Endothelial cell of umbilical vein (primary cell): ENCODE data around the gene MAGEA9B. TPM values are rescaled to one million over a fixed set of nuclear protein-coding genes. Genes with fewer than 3 reads are reported as not detected.

Experiments used
- BruUV-seq: library from RNA; stranded (reverse); fragments of 400-500 nt; replicated peaks from 2 replicates; lab custom pipeline; 2021; lab: Mats Ljungman, UMichigan
- CTCF ChIA-PET: fragments of 300-600, 350-600 bp; sonication (Branson Sonifier 250); formaldehyde crosslinking; loops from one replicate; lab custom pipeline; 2021; ENCODE audit warnings: antibody characterized with exemption, inconsistent platforms; lab: Charles Lee
- POLR2A ChIA-PET: fragments of 300-600, 350-600 bp; sonication (Branson Sonifier 250); formaldehyde crosslinking; loops from one replicate; lab custom pipeline; 2021; ENCODE audit warnings: antibody characterized with exemption, inconsistent platforms; lab: Charles Lee
- DNase-seq: peaks from one replicate; pipeline ENCODE4 v3.0.0-alpha.2; 2011; ENCODE audit warnings: low read depth, low spot score
- FAIRE-seq: peaks from 2 replicates; lab custom pipeline; 2011; peaks lifted over from hg19 to GRCh38; lab: Jason Lieb, UNC
- H2AFZ ChIP-seq: 2 replicates; pipeline ENCODE4 v1.6.0; 2012; ENCODE audit warnings: low read depth, low read length, control low read depth, inconsistent platforms
- H3K27ac ChIP-seq: 2 replicates; pipeline ENCODE4 v1.5.1; 2011; ENCODE audit warnings: low read depth, mild to moderate bottlenecking, control low read depth, low read length, moderate library complexity; ENCODE audit not compliant: insufficient read depth
- H3K27me3 ChIP-seq, 2 experiments: 2 replicates each; pipeline versions ENCODE4 v1.6.0 to v1.6.1; 2011; ENCODE audit warnings: low read length in 2 of 2, mixed read lengths in 1 of 2; ENCODE audit not compliant: control insufficient read depth in 2 of 2, insufficient read depth in 2 of 2
- H3K36me3 ChIP-seq, 2 experiments: 2 replicates in 1 of 2; 3 replicates in 1 of 2; pipeline ENCODE4 v1.5.1; 2011; ENCODE audit warnings: low read length in 2 of 2, mild to moderate bottlenecking in 1 of 2, moderate library complexity in 1 of 2; ENCODE audit not compliant: control insufficient read depth in 2 of 2, insufficient read depth in 2 of 2; ENCODE audit errors: extremely low read depth in 1 of 2
- H3K4me1 ChIP-seq: 3 replicates; pipeline ENCODE4 v1.5.1; 2011; ENCODE audit warnings: mild to moderate bottlenecking, low read length; ENCODE audit not compliant: control insufficient read depth, insufficient read depth; ENCODE audit errors: extremely low read depth
- H3K4me2 ChIP-seq: 2 replicates; pipeline ENCODE4 v1.6.1; 2011; ENCODE audit warnings: low read length, control low read depth, mixed read lengths; ENCODE audit not compliant: insufficient read depth
- H3K4me3 ChIP-seq, 3 experiments: fragments of 200-600 bp in 1 of 3; sonication (generic), shearing (Covaris generic) in 1 of 3; replicated peaks in 1 of 3; 2 replicates each; pipeline ENCODE4 v1.5.1; 2011 to 2016; ENCODE audit warnings: control low read depth in 3 of 3, low read length in 3 of 3, mild to moderate bottlenecking in 2 of 3, inconsistent platforms in 1 of 3, low read depth in 1 of 3, moderate library complexity in 1 of 3; ENCODE audit not compliant: insufficient read depth in 1 of 3
- H3K79me2 ChIP-seq: 2 replicates; pipeline ENCODE4 v1.6.0; 2012; ENCODE audit warnings: low read length, inconsistent platforms; ENCODE audit not compliant: control insufficient read depth, insufficient read depth
- H3K9ac ChIP-seq: replicated peaks from 2 replicates; pipeline ENCODE3; 2011; ENCODE audit warnings: low read length, control low read depth; ENCODE audit not compliant: insufficient read depth; ENCODE audit errors: extremely low read depth
- H3K9me1 ChIP-seq: replicated peaks from 3 replicates; pipeline ENCODE4 v1.6.0; 2011; ENCODE audit warnings: mild to moderate bottlenecking, low read length; ENCODE audit not compliant: control insufficient read depth, insufficient read depth; ENCODE audit errors: extremely low read depth
- H3K9me3 ChIP-seq: replicated peaks from 2 replicates; pipeline ENCODE4 v1.5.1; 2012; ENCODE audit warnings: low read length, inconsistent platforms; ENCODE audit not compliant: control insufficient read depth, insufficient read depth
- H4K20me1 ChIP-seq: replicated peaks from 2 replicates; pipeline ENCODE3; 2011; ENCODE audit warnings: mild to moderate bottlenecking, low read length; ENCODE audit not compliant: control insufficient read depth, insufficient read depth; ENCODE audit errors: extremely low read depth
- EZH2 ChIP-seq: IDR thresholded peaks from 2 replicates; pipeline ENCODE4 v1.6.1; 2012; ENCODE audit warnings: borderline replicate concordance, low read depth, mild to moderate bottlenecking, moderate library complexity, low read length, inconsistent platforms; ENCODE audit not compliant: severe bottlenecking
- FOS ChIP-seq: IDR thresholded peaks from 2 replicates; pipeline ENCODE4 v1.6.1; 2011; ENCODE audit warnings: mild to moderate bottlenecking, low read length, moderate library complexity, borderline replicate concordance; ENCODE audit not compliant: insufficient read depth
- GATA2 ChIP-seq: IDR thresholded peaks from 2 replicates; pipeline ENCODE4 v1.7.0; 2011; ENCODE audit warnings: low read depth, mild to moderate bottlenecking, moderate library complexity, mixed read lengths, low read length; ENCODE audit not compliant: insufficient read length, insufficient read depth
- POLR2A ChIP-seq: IDR thresholded peaks from 2 replicates; pipeline ENCODE4 v1.6.1; 2012; ENCODE audit warnings: low read depth, mild to moderate bottlenecking, control low read depth, low read length
- POLR2AphosphoS5 ChIP-seq: IDR thresholded peaks from 2 replicates; pipeline ENCODE4 v1.6.1; 2012; ENCODE audit warnings: low read depth, mild to moderate bottlenecking, control low read depth, low read length, moderate library complexity; ENCODE audit not compliant: insufficient read depth
- dilution Hi-C: fragments of 300-500 bp; cut with MboI; formaldehyde crosslinking; loops from one replicate; pipeline ENCODE4 v1.15.0; 2019; ENCODE audit warnings: low sequenced_read_pairs; ENCODE audit not compliant: extremely low pct_ligation_motif_present
- intact Hi-C: fragments of 100-400 bp; cut with micrococcal nuclease; formaldehyde crosslinking; loops from one replicate; pipeline ENCODE4 v1.10.0; 2022
- polyA plus RNA-seq, 4 experiments: library from polyadenylated mRNA; depleted of rRNA in 3 of 4; stranded (reverse) in 3 of 4; unstranded in 1 of 4; fragments of >200 nt; gene quantifications; 2 replicates each; pipeline versions ENCODE4 v1.2.1 to v1.2.3, GENCODE V29; 2011 to 2012; ENCODE audit warnings: missing spikeins in 1 of 4
- total RNA-seq: library from RNA; stranded (reverse); gene quantifications from 2 replicates; pipeline ENCODE4 v1.2.3, GENCODE V29; 2021
- TF ChIP-seq, protein P1 (sequence below): IDR thresholded peaks from 2 replicates; pipeline ENCODE4 v1.6.1; 2011; ENCODE audit not compliant: insufficient read depth, insufficient read length
- TF ChIP-seq, protein P2 (sequence below), 2 donors: IDR thresholded peaks; 1 replicate in 1 of 2; 2 replicates in 1 of 2; pipeline ENCODE4 v1.5.1; 2011; ENCODE audit warnings: low read length in 2 of 2, mild to moderate bottlenecking in 2 of 2, moderate library complexity in 2 of 2, control low read depth in 1 of 2, inconsistent platforms in 1 of 2, low read depth in 1 of 2; ENCODE audit not compliant: insufficient read depth in 1 of 2; ENCODE audit errors: extremely low read depth in 1 of 2

The MAGEA9B gene
- total and polyA plus RNA-seq, 2 donors (not counting 3 experiments of a cell fraction or from before 2014, with no cell fraction given): not detected

DNA sequence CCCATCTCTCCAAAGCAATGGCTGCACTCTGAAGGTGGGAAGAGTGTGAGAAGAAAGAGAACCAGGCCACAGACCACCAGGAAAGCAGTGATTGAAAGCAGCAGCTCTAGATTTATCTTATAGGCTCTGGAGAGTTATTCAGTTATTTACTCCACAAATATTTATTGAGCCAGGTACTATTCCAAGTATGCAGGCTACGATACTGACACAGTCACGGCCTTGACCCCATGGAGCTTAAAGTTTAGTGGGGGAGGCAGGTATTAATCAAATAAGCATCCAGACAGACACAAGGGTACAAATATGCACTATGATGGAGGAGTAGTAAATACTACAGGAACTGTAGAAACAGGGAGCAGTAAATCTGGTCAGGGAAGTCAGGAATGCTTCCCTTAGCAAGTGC is 41.5 kb upstream of the MAGEA9B start:
- DNase-seq (no peak), FAIRE-seq (no peak)
- Histone ChIP-seq H4K20me1 (no peaks in the 10 kb centered on the region), H3K9ac (no peak overlapping the region), H3K9me1 (no peaks in the 10 kb centered on the region), H3K27me3 (peaks cover 4 to 5% of the 10 kb centered on the region in 2 experiments), H3K27ac (no peak overlapping the region), H2AFZ (no peak overlapping the region), H3K9me3 (no peaks in the 10 kb centered on the region), H3K4me1 (no peaks in the 10 kb centered on the region), H3K79me2 (peaks cover 9% of the 10 kb centered on the region), H3K36me3 (no peaks in the 10 kb centered on the region), H3K4me3 (no peak overlapping the region), H3K4me2 (no peak overlapping the region)
- TF ChIP-seq, protein P1, sequence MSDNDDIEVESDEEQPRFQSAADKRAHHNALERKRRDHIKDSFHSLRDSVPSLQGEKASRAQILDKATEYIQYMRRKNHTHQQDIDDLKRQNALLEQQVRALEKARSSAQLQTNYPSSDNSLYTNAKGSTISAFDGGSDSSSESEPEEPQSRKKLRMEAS: no peak
- TF ChIP-seq, protein P2, sequence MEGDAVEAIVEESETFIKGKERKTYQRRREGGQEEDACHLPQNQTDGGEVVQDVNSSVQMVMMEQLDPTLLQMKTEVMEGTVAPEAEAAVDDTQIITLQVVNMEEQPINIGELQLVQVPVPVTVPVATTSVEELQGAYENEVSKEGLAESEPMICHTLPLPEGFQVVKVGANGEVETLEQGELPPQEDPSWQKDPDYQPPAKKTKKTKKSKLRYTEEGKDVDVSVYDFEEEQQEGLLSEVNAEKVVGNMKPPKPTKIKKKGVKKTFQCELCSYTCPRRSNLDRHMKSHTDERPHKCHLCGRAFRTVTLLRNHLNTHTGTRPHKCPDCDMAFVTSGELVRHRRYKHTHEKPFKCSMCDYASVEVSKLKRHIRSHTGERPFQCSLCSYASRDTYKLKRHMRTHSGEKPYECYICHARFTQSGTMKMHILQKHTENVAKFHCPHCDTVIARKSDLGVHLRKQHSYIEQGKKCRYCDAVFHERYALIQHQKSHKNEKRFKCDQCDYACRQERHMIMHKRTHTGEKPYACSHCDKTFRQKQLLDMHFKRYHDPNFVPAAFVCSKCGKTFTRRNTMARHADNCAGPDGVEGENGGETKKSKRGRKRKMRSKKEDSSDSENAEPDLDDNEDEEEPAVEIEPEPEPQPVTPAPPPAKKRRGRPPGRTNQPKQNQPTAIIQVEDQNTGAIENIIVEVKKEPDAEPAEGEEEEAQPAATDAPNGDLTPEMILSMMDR (IDR thresholded peaks at IDR 0.05; ENCODE audit: extremely low read depth in 1 of 2, insufficient read depth in 1 of 2, low read depth in 1 of 2, low read length in 2 of 2): no peak
- no peak for TF ChIP-seq FOS
- TF ChIP-seq POLR2AphosphoS5: no peak
- TF ChIP-seq EZH2: no peak
- TF ChIP-seq POLR2A: no peak
- TF ChIP-seq GATA2: no peak
- dilution Hi-C loops: no loop called here
- ChIA-PET CTCF (no interaction called here), POLR2A (no interaction called here)
- intact Hi-C loops: no loop called here
- no TSS peak for BruUV-seq
